Effector memory CD4-positive, alpha-beta T cell (primary cell): Measurements from ENCODE around the gene MRPL42.

Source experiments
- DNase-seq, 3 donors: peaks; one replicate each; pipeline ENCODE4 v3.0.0-alpha.2; 2020
- H3K27ac ChIP-seq: 2 replicates; pipeline ENCODE4 v1.7.0; 2013; ENCODE audit warnings: mild to moderate bottlenecking, low read length, moderate library complexity; ENCODE audit not compliant: insufficient read depth, poor library complexity, severe bottlenecking
- H3K27me3 ChIP-seq: replicated peaks from 2 replicates; pipeline ENCODE4 v1.7.0; 2013; ENCODE audit warnings: mild to moderate bottlenecking, low read length; ENCODE audit not compliant: insufficient read depth, control insufficient read depth, poor library complexity, severe bottlenecking
- H3K36me3 ChIP-seq: 2 replicates; pipeline ENCODE4 v1.7.0; 2013; ENCODE audit warnings: mild to moderate bottlenecking, low read length, moderate library complexity; ENCODE audit not compliant: control insufficient read depth, insufficient read depth
- H3K4me1 ChIP-seq: 2 replicates; pipeline ENCODE4 v1.7.0; 2013; ENCODE audit warnings: low read length, mild to moderate bottlenecking; ENCODE audit not compliant: control insufficient read depth, insufficient read depth, poor library complexity, severe bottlenecking
- H3K4me3 ChIP-seq: 2 replicates; pipeline ENCODE4 v1.7.0; 2013; ENCODE audit warnings: low read length, low read depth, mild to moderate bottlenecking; ENCODE audit not compliant: insufficient read depth, poor library complexity, severe bottlenecking
- H3K9me3 ChIP-seq: 2 replicates; pipeline ENCODE4 v1.7.0; 2013; ENCODE audit warnings: mild to moderate bottlenecking, low read length, moderate library complexity; ENCODE audit not compliant: control insufficient read depth

The MRPL42 gene

DNA sequence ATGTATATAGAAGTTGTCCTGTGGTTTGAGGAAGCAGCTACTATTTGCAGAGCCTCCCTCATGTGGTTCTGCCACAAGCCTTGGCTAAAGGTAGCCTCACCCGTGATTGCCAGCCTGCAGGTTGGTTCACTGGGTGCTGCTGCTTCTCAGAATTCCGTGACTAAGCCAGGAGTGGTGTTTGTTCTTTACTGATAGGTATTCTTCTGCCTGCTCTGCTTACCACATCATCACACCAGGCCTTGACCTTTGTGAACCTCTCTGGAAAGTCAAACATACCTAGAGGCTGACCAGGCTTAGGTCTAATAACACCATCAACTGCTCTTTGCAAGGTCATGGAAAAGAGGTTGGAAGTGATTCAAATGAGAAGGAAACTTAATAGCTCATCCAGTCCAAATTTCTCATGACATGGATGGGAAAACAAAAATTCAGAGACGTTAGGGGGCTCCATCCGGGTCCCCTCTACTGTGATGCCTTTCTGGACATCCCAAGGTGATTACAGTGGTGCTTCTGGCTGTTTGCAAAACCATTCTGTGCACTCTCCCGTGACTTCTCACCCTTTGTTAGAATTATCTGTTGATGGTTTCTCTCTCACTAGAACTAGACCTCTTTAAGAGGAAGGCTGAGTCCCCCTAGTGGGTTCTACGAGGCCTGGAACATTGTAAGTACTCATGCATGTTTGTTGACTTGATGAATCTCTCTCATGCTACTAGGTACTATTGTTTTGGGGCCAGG is 96.7 kb downstream of the MRPL42 start:
- Histone ChIP-seq H3K27ac (no peak overlapping the region), H3K4me3 (no peak overlapping the region), H3K9me3 (no peaks in the 10 kb centered on the region), H3K27me3 (no peaks in the 10 kb centered on the region), H3K36me3 (peaks cover 15% of the 10 kb centered on the region), H3K4me1 (no peaks in the 10 kb centered on the region)
- no peak for DNase-seq

DNA sequence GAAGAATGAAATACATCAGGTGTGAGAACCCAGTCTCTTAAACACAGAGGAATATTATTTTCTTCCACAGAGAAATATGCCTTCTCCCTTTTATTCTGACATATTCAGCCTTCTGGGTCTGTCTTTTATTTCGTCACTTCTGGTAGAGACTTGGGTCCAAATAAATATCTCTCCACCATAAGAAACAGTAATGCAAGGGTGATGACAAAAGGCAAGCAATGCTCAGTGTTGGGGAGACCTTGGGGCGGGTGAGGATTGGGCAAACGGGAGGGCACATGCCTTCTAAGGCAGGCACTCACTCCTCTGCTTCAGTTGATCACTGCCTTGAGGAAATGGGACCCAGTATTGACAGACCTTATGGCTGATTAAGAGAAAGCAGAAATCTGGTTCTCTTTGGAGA is 98.4 kb downstream of the MRPL42 start:
- H3K9me3 ChIP-seq: no peaks in the 10 kb centered on the region
- no peak for DNase-seq
- peaks cover 2% of the 10 kb centered on the region for H3K4me1 ChIP-seq
- no peaks in the 10 kb centered on the region for H3K27me3 ChIP-seq
- H3K36me3 ChIP-seq: peaks cover 15% of the 10 kb centered on the region
- H3K4me3 ChIP-seq: no peak overlapping the region
- H3K27ac ChIP-seq: no peak overlapping the region
